Activated naive CD8-positive, alpha-beta T cell treated with anti-CD3 and anti-CD28 coated beads, Interleukin-2, amount 50 U/mL, for 24 hours (primary cell): ENCODE results near the gene TANK.

Experiments used
- ATAC-seq: fragments of 150-1000 bp; cut with Tn5 transposase; one replicate; pipeline ENCODE4 v1.10.0; 2021
- DNase-seq: peaks from one replicate; pipeline ENCODE4 v3.0.0; 2021
- H3K27ac Mint-ChIP-seq: one replicate; pipeline ENCODE4 v1.8.0; 2021; ENCODE audit warnings: mild to moderate bottlenecking, mixed read lengths
- H3K27me3 Mint-ChIP-seq: one replicate; pipeline ENCODE4 v1.8.0; 2021; ENCODE audit warnings: mixed read lengths
- H3K36me3 Mint-ChIP-seq: one replicate; pipeline ENCODE4 v1.8.0; 2021; ENCODE audit warnings: low read depth, mixed read lengths
- H3K4me1 Mint-ChIP-seq: one replicate; pipeline ENCODE4 v1.8.0; 2021; ENCODE audit warnings: mixed read lengths
- H3K4me3 Mint-ChIP-seq: one replicate; pipeline ENCODE4 v1.8.0; 2021; ENCODE audit warnings: mild to moderate bottlenecking, moderate library complexity, mixed read lengths
- H3K9me3 Mint-ChIP-seq: one replicate; pipeline ENCODE4 v1.8.0; 2021; ENCODE audit warnings: mixed read lengths

TANK gene

DNA sequence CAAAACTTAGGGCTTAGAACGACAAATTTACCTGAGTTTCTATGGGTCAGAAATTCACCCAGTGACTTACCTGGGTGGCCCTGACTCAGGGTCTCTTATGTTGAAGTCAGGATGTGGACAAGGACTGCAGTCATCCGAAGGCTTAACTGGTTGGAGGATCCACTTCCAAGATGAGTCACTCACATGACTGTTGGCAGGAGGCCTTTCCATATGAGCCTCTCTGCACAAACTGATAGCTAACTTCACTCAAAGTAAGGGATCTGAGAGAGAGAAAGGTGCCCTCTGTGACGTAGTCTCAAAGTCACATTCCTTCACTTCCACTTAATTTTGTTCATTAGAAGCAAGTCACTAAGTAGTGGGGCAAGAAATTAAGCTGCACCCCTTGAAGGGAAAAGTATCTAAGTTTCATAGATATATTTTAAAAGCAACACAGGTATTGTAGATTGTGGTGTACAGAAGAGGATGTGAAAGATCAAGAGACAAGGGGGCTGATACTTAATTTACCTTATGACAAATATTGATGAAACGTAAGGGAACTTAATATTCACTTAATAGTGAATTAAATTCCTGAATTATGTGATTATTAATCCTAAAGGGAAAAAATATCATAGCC is 48.4 kb downstream of the TANK start:
- DNase-seq (no peak), ATAC-seq (no peak)
- Mint-ChIP-seq H3K27ac (no peak overlapping the region), H3K36me3 (peaks cover 25% of the 10 kb centered on the region), H3K4me3 (no peak overlapping the region), H3K27me3 (no peaks in the 10 kb centered on the region), H3K9me3 (no peaks in the 10 kb centered on the region), H3K4me1 (no peaks in the 10 kb centered on the region)

GRCh38 chr2:161209902-161210301 is 49.7 kb downstream of the TANK start:
- Mint-ChIP-seq H3K9me3 (no peaks in the 10 kb centered on the region), H3K36me3 (peaks cover 24% of the 10 kb centered on the region), H3K27ac (no peak overlapping the region), H3K4me1 (no peaks in the 10 kb centered on the region), H3K27me3 (no peaks in the 10 kb centered on the region), H3K4me3 (no peak overlapping the region)
- DNase-seq = no peak
- no peak for ATAC-seq

DNA sequence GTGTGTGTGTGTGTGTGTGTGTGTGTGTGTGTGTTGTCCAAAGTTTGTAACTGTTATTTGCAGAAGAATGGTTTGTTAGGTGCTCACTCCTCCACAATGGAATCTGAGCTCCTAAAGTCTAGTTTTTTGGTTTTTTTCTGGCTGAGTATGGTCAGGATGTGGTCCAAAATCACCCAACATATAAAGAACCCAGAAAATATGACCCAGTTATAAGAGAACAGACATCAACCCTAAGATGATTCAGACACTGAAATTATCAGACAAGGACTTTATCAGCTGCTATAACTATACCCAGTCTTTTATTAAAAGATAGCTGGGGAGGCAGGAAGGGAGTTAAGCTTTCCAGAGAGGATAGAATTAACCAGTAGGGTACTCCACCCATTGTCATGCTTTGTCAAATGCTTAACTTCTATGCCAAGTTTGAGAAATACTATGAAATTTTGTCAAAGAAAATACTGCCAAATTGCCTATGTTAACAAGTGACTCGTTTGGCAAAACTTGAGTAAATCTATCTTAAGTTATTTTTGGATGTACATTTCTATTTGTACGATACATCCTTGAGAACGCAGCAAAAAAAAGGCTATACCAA is 57.5 kb downstream of the TANK start:
- Mint-ChIP-seq H3K27ac (no peak overlapping the region), H3K9me3 (no peaks in the 10 kb centered on the region), H3K4me3 (no peak overlapping the region), H3K27me3 (no peaks in the 10 kb centered on the region), H3K4me1 (peaks cover 14% of the 10 kb centered on the region), H3K36me3 (peaks cover 12% of the 10 kb centered on the region)
- no peak for DNase-seq
- no peak for ATAC-seq

GRCh38 chr2:161219211-161219610 is 59.0 kb downstream of the TANK start:
- H3K36me3 Mint-ChIP-seq = peaks cover 9% of the 10 kb centered on the region
- DNase-seq (no peak), ATAC-seq (no peak)
- H3K27me3 Mint-ChIP-seq = no peaks in the 10 kb centered on the region
- no peak overlapping the region for H3K27ac Mint-ChIP-seq
- peaks cover 14% of the 10 kb centered on the region for H3K4me1 Mint-ChIP-seq
- H3K9me3 Mint-ChIP-seq = no peaks in the 10 kb centered on the region
- H3K4me3 Mint-ChIP-seq = no peak overlapping the region

DNA sequence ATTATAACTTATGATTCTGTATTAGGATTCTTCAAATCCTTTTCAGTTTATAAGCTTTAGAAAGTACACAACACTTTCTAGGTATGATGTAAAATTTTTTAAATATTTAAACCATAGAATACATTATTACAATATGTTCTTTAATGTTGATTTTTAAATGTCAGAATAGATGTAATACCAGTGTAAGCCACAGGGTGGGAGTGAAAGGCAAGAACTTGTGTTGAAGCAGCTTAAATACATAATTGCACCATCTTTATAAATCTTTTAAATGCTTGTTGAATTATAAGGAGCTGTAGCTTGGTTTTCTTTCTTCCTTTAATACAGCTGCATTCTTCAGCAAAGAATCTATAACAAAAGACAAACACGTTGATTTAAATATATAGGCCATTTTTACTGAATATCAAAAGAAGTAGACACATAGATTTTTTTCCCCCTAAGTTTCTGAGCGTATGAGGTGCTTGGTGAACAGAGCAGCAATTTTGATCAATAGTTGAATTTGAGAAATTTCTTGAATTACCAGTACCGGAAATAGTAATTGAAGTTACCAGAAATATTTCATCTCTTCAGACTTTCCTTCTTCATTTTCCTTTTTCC is 63.0 kb downstream of the TANK start:
- Mint-ChIP-seq H3K27me3 (no peaks in the 10 kb centered on the region), H3K9me3 (no peaks in the 10 kb centered on the region), H3K4me3 (no peak overlapping the region), H3K4me1 (peaks cover 2% of the 10 kb centered on the region), H3K36me3 (peaks cover 26% of the 10 kb centered on the region), H3K27ac (no peak overlapping the region)
- no peak for ATAC-seq
- no peak for DNase-seq

DNA sequence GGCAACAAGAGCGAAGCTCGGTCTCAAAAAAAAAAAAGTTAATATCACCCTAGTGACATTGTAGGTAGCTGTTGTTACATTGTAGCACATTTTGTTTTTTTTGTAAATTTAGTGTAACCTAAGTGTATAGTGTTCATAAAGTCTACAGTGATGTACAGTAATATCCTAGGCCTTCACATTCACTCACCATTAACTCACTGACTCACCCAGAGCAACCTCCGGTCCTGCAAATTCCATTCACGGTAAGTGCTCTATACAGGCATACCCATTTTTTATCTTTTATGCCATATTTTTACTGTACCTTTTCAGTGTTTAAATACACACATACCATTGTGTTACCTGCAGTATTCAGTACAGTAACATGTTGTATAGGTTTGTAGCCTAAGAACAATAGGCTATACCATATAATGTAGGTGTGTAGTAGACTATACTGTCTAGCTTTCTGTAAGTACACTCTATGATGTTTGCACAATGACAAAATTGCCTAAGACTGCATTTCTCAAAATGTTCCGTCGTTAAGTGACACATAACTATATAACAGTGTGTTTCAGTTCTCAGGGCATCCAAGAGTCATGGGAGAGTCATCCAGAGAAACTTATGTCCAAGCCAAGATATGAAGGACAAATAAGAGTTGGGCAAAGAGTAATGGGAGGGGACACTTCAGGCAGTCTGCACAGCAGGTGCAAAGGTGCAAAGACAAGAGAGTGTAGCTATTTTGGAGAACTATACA is 68.4 kb downstream of the TANK start:
- no peak overlapping the region for H3K4me3 Mint-ChIP-seq
- H3K27me3 Mint-ChIP-seq = no peaks in the 10 kb centered on the region
- no peaks in the 10 kb centered on the region for H3K9me3 Mint-ChIP-seq
- DNase-seq (no peak), ATAC-seq (no peak)
- no peak overlapping the region for H3K27ac Mint-ChIP-seq
- H3K36me3 Mint-ChIP-seq = peaks cover 32% of the 10 kb centered on the region
- no peaks in the 10 kb centered on the region for H3K4me1 Mint-ChIP-seq

DNA sequence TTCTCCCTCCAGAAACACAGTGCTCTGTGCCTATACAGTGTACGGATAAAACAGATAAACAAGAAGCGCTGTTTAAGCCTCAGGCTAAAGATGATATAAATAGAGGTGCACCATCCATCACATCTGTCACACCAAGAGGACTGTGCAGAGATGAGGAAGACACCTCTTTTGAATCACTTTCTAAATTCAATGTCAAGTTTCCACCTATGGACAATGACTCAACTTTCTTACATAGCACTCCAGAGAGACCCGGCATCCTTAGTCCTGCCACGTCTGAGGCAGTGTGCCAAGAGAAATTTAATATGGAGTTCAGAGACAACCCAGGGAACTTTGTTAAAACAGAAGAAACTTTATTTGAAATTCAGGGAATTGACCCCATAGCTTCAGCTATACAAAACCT is 70.7 kb downstream of the TANK start:
- H3K27ac Mint-ChIP-seq = no peak overlapping the region
- DNase-seq = no peak
- ATAC-seq = peak; percentile 36
- H3K4me1 Mint-ChIP-seq = peaks cover 10% of the 10 kb centered on the region
- H3K27me3 Mint-ChIP-seq = no peaks in the 10 kb centered on the region
- no peak overlapping the region for H3K4me3 Mint-ChIP-seq
- H3K36me3 Mint-ChIP-seq = peaks cover 27% of the 10 kb centered on the region
- no peaks in the 10 kb centered on the region for H3K9me3 Mint-ChIP-seq

GRCh38 chr2:161232571-161232970 is 72.3 kb downstream of the TANK start:
- no peaks in the 10 kb centered on the region for H3K27me3 Mint-ChIP-seq
- DNase-seq (no peak), ATAC-seq (no peak)
- H3K9me3 Mint-ChIP-seq = no peaks in the 10 kb centered on the region
- no peak overlapping the region for H3K27ac Mint-ChIP-seq
- H3K4me1 Mint-ChIP-seq = peaks cover 21% of the 10 kb centered on the region
- peaks cover 25% of the 10 kb centered on the region for H3K36me3 Mint-ChIP-seq
- no peak overlapping the region for H3K4me3 Mint-ChIP-seq

DNA sequence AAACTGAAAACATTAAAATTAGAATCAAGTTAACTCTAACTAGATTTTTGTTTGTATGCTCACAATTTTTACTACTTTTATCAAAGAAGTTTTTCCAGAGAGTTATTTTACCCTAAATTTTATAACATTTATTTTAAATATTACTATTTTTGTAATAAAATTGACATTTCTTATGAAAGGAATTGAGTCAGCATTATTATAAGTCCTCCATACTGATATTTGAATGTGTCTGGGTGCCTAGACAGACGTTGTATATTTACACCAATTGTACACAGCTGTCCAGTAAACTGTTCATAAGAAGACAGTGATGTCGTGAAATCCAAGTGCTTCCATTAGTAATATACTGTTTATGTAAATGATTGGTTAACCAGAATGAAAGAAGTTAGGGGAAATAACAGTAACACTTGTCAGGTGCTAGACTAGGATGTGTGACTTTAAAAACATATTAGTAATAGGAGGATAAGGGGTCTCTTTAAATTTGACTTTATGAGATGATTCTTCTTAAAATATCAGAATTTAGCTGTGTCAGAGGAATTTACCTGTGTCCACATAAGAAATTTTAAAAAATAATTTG is 73.7 kb downstream of the TANK start:
- Mint-ChIP-seq H3K4me1 (peaks cover 32% of the 10 kb centered on the region), H3K36me3 (peaks cover 20% of the 10 kb centered on the region), H3K9me3 (no peaks in the 10 kb centered on the region), H3K27ac (no peak overlapping the region), H3K4me3 (no peak overlapping the region), H3K27me3 (peaks cover 6% of the 10 kb centered on the region)
- no peak for ATAC-seq
- DNase-seq = no peak

DNA sequence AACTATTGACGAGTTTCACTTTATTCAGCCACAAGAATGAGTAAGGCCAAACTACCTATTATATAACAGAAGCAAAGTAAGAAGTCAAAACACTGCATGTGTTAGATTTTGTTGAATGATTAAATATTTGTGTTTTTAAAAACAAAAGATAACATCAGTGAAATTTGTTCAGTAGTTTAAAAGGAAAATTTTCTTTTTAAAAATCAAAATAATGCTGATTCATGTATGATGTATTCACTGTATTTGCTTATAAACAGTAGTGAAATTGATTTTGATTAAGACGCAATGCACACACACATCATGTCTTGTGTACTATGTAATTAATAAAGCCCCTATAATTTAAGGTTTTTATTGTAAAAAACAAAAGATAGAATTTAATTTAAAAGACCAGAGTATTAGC is 74.4 kb downstream of the TANK start:
- peaks cover 32% of the 10 kb centered on the region for H3K4me1 Mint-ChIP-seq
- no peaks in the 10 kb centered on the region for H3K9me3 Mint-ChIP-seq
- ATAC-seq = no peak
- H3K27ac Mint-ChIP-seq = no peak overlapping the region
- H3K4me3 Mint-ChIP-seq = no peak overlapping the region
- peaks cover 20% of the 10 kb centered on the region for H3K36me3 Mint-ChIP-seq
- no peak for DNase-seq
- H3K27me3 Mint-ChIP-seq = peaks cover 6% of the 10 kb centered on the region

GRCh38 chr2:161237392-161238264 is 77.4 kb downstream of the TANK start:
- Mint-ChIP-seq H3K27ac (peak overlapping the region; percentile 83), H3K36me3 (peaks cover 12% of the 10 kb centered on the region), H3K9me3 (no peaks in the 10 kb centered on the region), H3K4me1 (peaks cover 39% of the 10 kb centered on the region), H3K4me3 (peak overlapping the region; percentile 84), H3K27me3 (peaks cover 6% of the 10 kb centered on the region)
- DNase-seq (peak; percentile 58), ATAC-seq (peak; percentile 57)

DNA sequence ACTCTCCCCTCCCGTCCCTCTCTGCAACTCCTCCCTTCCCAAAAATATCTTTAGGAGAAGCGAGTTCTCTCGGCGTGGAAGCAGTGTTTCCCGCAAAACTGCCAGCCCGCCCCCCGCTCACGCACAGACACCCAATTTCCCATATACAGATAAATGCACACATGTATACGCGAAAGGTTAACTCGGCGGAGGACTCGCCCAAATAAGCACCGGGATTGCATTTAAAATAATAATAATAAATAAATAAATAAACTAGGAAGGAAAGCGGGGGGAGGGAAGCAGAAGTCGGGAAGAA is 78.0 kb downstream of the TANK start:
- peaks cover 6% of the 10 kb centered on the region for H3K27me3 Mint-ChIP-seq
- DNase-seq = no peak
- ATAC-seq = no peak
- H3K36me3 Mint-ChIP-seq = peaks cover 10% of the 10 kb centered on the region
- no peaks in the 10 kb centered on the region for H3K9me3 Mint-ChIP-seq
- H3K4me3 Mint-ChIP-seq = peak overlapping the region; percentile 84
- peaks cover 45% of the 10 kb centered on the region for H3K4me1 Mint-ChIP-seq
- H3K27ac Mint-ChIP-seq = peak overlapping the region; percentile 83

GRCh38 chr2:161238560-161239325 is 78.5 kb downstream of the TANK start:
- Mint-ChIP-seq H3K4me3 (peak overlapping the region; percentile 84), H3K27ac (peak overlapping the region; percentile 52), H3K4me1 (peaks cover 50% of the 10 kb centered on the region), H3K27me3 (peaks cover 6% of the 10 kb centered on the region), H3K36me3 (peaks cover 10% of the 10 kb centered on the region), H3K9me3 (no peaks in the 10 kb centered on the region)
- DNase-seq = peak; percentile 63
- ATAC-seq = peak; percentile 63
